HEK293 (cell line): Measurements from ENCODE around the gene WDSUB1.

Experiments
- CTCF ChIP-seq: fragments of 450-650 bp; formaldehyde crosslinking; IDR thresholded peaks from 2 replicates; pipeline ENCODE4 v1.5.1; 2016; ENCODE audit warnings: missing biosample characterization, missing genetic modification characterization
- WT1 ChIP-seq: fragments of 450-650 bp; formaldehyde crosslinking; IDR thresholded peaks from 2 replicates; pipeline ENCODE4 v1.5.1; 2016; ENCODE audit warnings: missing biosample characterization, missing genetic modification characterization
- ZNF791 ChIP-seq: fragments of 450-650 bp; formaldehyde crosslinking; IDR thresholded peaks from 2 replicates; pipeline ENCODE4 v1.5.1; 2016; ENCODE audit warnings: missing biosample characterization, missing genetic modification characterization

- TF ChIP-seq CTCF (no peak), ZNF791 (tag by site-specific recombination) (no peak), WT1 (tag by site-specific recombination) (no peak)
These were observed 79.6 kb downstream of the WDSUB1 start for GRCh38 chr2:159206736-159207380.
